Measurements from ENCODE around the gene CCNY. TPM values are rescaled to one million over a fixed set of nuclear protein-coding genes. Genes with fewer than 3 reads are reported as not detected.

CCNY gene
- total and polyA plus RNA-seq, 2 of the 4 experiments (the other 2 are of a cell fraction) = 38.0 to 131 TPM

DNA sequence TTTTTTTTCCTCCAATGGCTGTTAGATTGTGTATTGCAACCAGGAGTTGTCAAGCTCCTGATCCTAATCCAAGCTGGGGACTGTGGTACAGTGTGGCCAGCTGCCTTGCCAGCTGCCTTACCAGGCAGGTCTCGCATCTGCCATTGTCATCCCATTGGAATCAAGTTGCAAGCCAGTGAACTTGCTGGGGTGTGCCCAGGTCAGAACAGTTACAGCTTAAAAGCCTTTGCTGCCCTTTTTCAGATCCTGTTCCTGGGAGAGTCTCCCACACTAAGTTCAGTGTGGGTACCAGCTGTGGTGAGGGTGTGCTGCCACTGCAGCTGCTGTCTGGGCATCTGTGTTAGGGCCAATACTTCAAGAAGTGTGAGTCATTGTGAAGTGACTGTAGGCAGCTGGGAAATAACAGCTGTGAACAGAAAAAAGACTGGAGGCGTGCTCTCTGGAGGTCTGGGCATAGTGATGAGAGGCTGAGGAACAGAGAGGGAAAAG, 72.8 kb downstream of the CCNY start:
- H3K4me1 ChIP-seq (ENCODE audit: control insufficient read depth, insufficient read depth, low read length) = peaks cover 24% of the 10 kb centered on the region
- H3K9ac ChIP-seq (ENCODE audit: low read depth, low read length) = no peak overlapping the region
- H2BK15ac ChIP-seq (ENCODE audit: low read depth, low read length) = no peak overlapping the region
- peak overlapping the region; percentile 15 for H3K4me2 ChIP-seq (ENCODE audit: low read depth, low read length)
- H3K14ac ChIP-seq (replicated peaks; ENCODE audit: low read depth, low read length) = no peak overlapping the region
- no peak overlapping the region for H3K4me3 ChIP-seq (ENCODE audit: insufficient read depth, low read depth, low read length)
- H3K18ac ChIP-seq (ENCODE audit: low read depth, low read length) = no peak overlapping the region
- dilution Hi-C loops (cut with HindIII; ENCODE audit: low sequenced_read_pairs, unreplicated experiment) = no loop called here
- peak overlapping the region; percentile 30 for H2BK5ac ChIP-seq (ENCODE audit: low read depth, low read length, poor library complexity, severe bottlenecking)
- H3K36me3 ChIP-seq (ENCODE audit: control insufficient read depth, insufficient read depth, low read length) = no peaks in the 10 kb centered on the region
- 0 out of 4 replicates have a peak overlapping the region, but pooled peaks of 1 of the 2 experiments have one; percentile 25 for H4K8ac ChIP-seq (ENCODE audit: low read depth in 2 of 2, low read length in 2 of 2)
- H4K91ac ChIP-seq (ENCODE audit: insufficient read depth, low read depth, low read length) = no peak overlapping the region
- no peak overlapping the region for H4K5ac ChIP-seq (ENCODE audit: low read depth, low read length)
- H3K27me3 ChIP-seq (ENCODE audit: control insufficient read depth, insufficient read depth, low read length) = no peaks in the 10 kb centered on the region
- H3K9me1 ChIP-seq (ENCODE audit: insufficient read depth, low read length) = peaks cover 23% of the 10 kb centered on the region
- peak overlapping the region; percentile 8; the same call in 1 of the 2 replicates for H3K4ac ChIP-seq (ENCODE audit: low read depth, low read length)
- H2AFZ ChIP-seq (replicated peaks; ENCODE audit: low read length, poor library complexity) = peak overlapping the region; percentile 65
- BruUV-seq (replicated peaks) = no TSS peak
- H2AK5ac ChIP-seq (ENCODE audit: low read depth, low read length) = peak overlapping the region; percentile 59
- peaks cover 68% of the 10 kb centered on the region for H4K20me1 ChIP-seq (ENCODE audit: insufficient read depth, low read length)
- H3K23ac ChIP-seq (ENCODE audit: low read depth, low read length) = no peak overlapping the region
- ChIA-PET POLR2A (ENCODE audit: unreplicated experiment) (no interaction called here), CTCF (interaction anchor here (0.6 kb wide), 1 partner anchor 49 kb away, joined by 3 read pairs; no protein-coding TSS in a partner anchor)
- H3K27ac ChIP-seq (ENCODE audit: insufficient read depth, low read length) = peak overlapping the region; percentile 54
- intact Hi-C loops (cut with micrococcal nuclease) = loop anchor here (5.0 kb wide), 1 partner anchor 72 kb away; the partner anchor contains the start of gene CCNY
- peak; percentile 87 for ATAC-seq (ENCODE audit: low read depth)
- peaks cover 29 to 73% of the 10 kb centered on the region in 2 experiments for H3K79me1 ChIP-seq (ENCODE audit: low read depth in 1 of 2, low read length in 2 of 2)
- H2BK120ac ChIP-seq (ENCODE audit: low read depth, low read length) = no peak overlapping the region
- WGBS, 2 experiments (ENCODE audit: extremely low coverage in 2 of 2, insufficient read length in 1 of 2) = no CpG with 5 or more reads among the region's 2 CpGs
- in situ Hi-C loops (cut with MboI; ENCODE audit: low sequenced_read_pairs) = no loop called here
- H2AK9ac ChIP-seq (replicated peaks; ENCODE audit: low read depth, low read length, poor library complexity) = peak overlapping the region; percentile 51
- no peaks in the 10 kb centered on the region for H3K9me3 ChIP-seq (ENCODE audit: control insufficient read depth, insufficient read depth, low read length)
- H2BK20ac ChIP-seq (ENCODE audit: low read depth, low read length) = no peak overlapping the region; the same call in 1 of the 2 replicates
- DNase-seq = peak; percentile 90
- no peak overlapping the region for H3K56ac ChIP-seq (ENCODE audit: extremely low read depth, insufficient read depth, low read length)
- no peak for TF ChIP-seq CHD1 (IDR thresholded peaks at IDR 0.05; ENCODE audit: low read depth, low read length)
- TF ChIP-seq RCOR1 (IDR thresholded peaks at IDR 0.05; ENCODE audit: insufficient replicate concordance, low read length) = peak; percentile 90
- TF ChIP-seq, protein P1, sequence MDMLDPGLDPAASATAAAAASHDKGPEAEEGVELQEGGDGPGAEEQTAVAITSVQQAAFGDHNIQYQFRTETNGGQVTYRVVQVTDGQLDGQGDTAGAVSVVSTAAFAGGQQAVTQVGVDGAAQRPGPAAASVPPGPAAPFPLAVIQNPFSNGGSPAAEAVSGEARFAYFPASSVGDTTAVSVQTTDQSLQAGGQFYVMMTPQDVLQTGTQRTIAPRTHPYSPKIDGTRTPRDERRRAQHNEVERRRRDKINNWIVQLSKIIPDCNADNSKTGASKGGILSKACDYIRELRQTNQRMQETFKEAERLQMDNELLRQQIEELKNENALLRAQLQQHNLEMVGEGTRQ (IDR thresholded peaks at IDR 0.05; ENCODE audit: low read depth, low read length) = no peak
- 0 out of 2 replicates have a peak, but pooled peaks have one; percentile 9 for TF ChIP-seq RAD21 (IDR thresholded peaks at IDR 0.05; ENCODE audit: low read length)
- peak; percentile 84 for TF ChIP-seq FOS (IDR thresholded peaks at IDR 0.05; ENCODE audit: low read depth, low read length)
- no peak for TF ChIP-seq POLR2A (IDR thresholded peaks at IDR 0.05; ENCODE audit: low read depth, low read length)
- no peak for TF ChIP-seq CEBPB (IDR thresholded peaks at IDR 0.05; ENCODE audit: low read depth, low read length)
- TF ChIP-seq SMC3 (IDR thresholded peaks at IDR 0.05; ENCODE audit: low read depth, low read length) = no peak; the same call in 1 of the 2 replicates
- TF ChIP-seq, protein P2, sequence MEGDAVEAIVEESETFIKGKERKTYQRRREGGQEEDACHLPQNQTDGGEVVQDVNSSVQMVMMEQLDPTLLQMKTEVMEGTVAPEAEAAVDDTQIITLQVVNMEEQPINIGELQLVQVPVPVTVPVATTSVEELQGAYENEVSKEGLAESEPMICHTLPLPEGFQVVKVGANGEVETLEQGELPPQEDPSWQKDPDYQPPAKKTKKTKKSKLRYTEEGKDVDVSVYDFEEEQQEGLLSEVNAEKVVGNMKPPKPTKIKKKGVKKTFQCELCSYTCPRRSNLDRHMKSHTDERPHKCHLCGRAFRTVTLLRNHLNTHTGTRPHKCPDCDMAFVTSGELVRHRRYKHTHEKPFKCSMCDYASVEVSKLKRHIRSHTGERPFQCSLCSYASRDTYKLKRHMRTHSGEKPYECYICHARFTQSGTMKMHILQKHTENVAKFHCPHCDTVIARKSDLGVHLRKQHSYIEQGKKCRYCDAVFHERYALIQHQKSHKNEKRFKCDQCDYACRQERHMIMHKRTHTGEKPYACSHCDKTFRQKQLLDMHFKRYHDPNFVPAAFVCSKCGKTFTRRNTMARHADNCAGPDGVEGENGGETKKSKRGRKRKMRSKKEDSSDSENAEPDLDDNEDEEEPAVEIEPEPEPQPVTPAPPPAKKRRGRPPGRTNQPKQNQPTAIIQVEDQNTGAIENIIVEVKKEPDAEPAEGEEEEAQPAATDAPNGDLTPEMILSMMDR (conservative IDR thresholded peaks at IDR 0.05; ENCODE audit: low read depth, low read length) = no peak
- TF ChIP-seq BHLHE40 (IDR thresholded peaks at IDR 0.05; ENCODE audit: low read depth, low read length) = peak; percentile 52; the same call in 1 of the 2 replicates
- no peak for TF ChIP-seq MAFK (IDR thresholded peaks at IDR 0.05; ENCODE audit: low read depth, low read length)
- TF ChIP-seq, protein P3, sequence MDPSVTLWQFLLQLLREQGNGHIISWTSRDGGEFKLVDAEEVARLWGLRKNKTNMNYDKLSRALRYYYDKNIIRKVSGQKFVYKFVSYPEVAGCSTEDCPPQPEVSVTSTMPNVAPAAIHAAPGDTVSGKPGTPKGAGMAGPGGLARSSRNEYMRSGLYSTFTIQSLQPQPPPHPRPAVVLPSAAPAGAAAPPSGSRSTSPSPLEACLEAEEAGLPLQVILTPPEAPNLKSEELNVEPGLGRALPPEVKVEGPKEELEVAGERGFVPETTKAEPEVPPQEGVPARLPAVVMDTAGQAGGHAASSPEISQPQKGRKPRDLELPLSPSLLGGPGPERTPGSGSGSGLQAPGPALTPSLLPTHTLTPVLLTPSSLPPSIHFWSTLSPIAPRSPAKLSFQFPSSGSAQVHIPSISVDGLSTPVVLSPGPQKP (IDR thresholded peaks at IDR 0.05; ENCODE audit: borderline replicate concordance, low read depth, low read length) = no peak
- 0 out of 2 replicates have a peak, but pooled peaks have one; percentile 52 for TF ChIP-seq MXI1 (IDR thresholded peaks at IDR 0.05; ENCODE audit: borderline replicate concordance, low read depth, low read length)
- TF ChIP-seq MAZ (IDR thresholded peaks at IDR 0.05; ENCODE audit: borderline replicate concordance, low read depth, low read length) = no peak
- TF ChIP-seq RFX5 (IDR thresholded peaks at IDR 0.05; ENCODE audit: low read depth, low read length) = no peak
